HG03354 (cell line): ENCODE data around the gene KIAA1958.

ENCODE experiments used
- ATAC-seq: cut with Tn5 transposase; IDR thresholded peaks from one replicate; pipeline ENCODE4 v1.9.1; 2021; ENCODE audit warnings: mild to moderate bottlenecking; ENCODE audit not compliant: unreplicated experiment, poor library complexity, severe bottlenecking

KIAA1958 gene

GRCh38 chr9:112486221-112487007 lies at the start of gene KIAA1958:
Gene KIAA1958 (plus strand): TSS chr9:112486827. CDS start chr9:112574081, 87,254 bp downstream.
- ATAC-seq = peak; percentile 89

- ATAC-seq = no peak
Observed at GRCh38 chr9:112437406-112437805, 49.2 kb upstream of the KIAA1958 start.

GRCh38 chr9:112439171-112439570 lies 47.5 kb upstream of the KIAA1958 start:
- ATAC-seq = no peak

GRCh38 chr9:112439825-112440224 lies 46.8 kb upstream of the KIAA1958 start:
- ATAC-seq = no peak

GRCh38 chr9:112443200-112443599 lies 43.4 kb upstream of the KIAA1958 start:
- ATAC-seq = no peak

- no peak for ATAC-seq
Observed at GRCh38 chr9:112443636-112444035, 43.0 kb upstream of the KIAA1958 start.

- ATAC-seq = no peak
Observed at GRCh38 chr9:112445196-112445595, 41.4 kb upstream of the KIAA1958 start.

GRCh38 chr9:112446080-112446479 lies 40.5 kb upstream of the KIAA1958 start:
- ATAC-seq = no peak

- ATAC-seq = no peak
Observed at GRCh38 chr9:112446526-112446925, 40.1 kb upstream of the KIAA1958 start.

GRCh38 chr9:112447283-112447761 lies 39.3 kb upstream of the KIAA1958 start:
- no peak for ATAC-seq

GRCh38 chr9:112462855-112463254 lies 23.8 kb upstream of the KIAA1958 start:
- ATAC-seq = no peak

GRCh38 chr9:112465352-112465751 lies 21.3 kb upstream of the KIAA1958 start:
- no peak for ATAC-seq

- no peak for ATAC-seq
Observed at GRCh38 chr9:112472996-112473395, 13.6 kb upstream of the KIAA1958 start.

- no peak for ATAC-seq
Observed at GRCh38 chr9:112473986-112474385, 12.6 kb upstream of the KIAA1958 start.

- no peak for ATAC-seq
Observed at GRCh38 chr9:112475318-112475717, 11.3 kb upstream of the KIAA1958 start.

- no peak for ATAC-seq
Observed at GRCh38 chr9:112477330-112477729, 9.3 kb upstream of the KIAA1958 start.

GRCh38 chr9:112479221-112479620 lies 7.4 kb upstream of the KIAA1958 start:
- no peak for ATAC-seq

- no peak for ATAC-seq
Observed at GRCh38 chr9:112484607-112485006, 2.0 kb upstream of the KIAA1958 start.

- no peak for ATAC-seq
Observed at GRCh38 chr9:112485574-112485973, 1.1 kb upstream of the KIAA1958 start.

- ATAC-seq = peak; percentile 61
Observed at GRCh38 chr9:112487008-112487798, 576 bp downstream of the KIAA1958 start.
